GM21381 (cell line): Measurements from ENCODE around the gene PPIB.
"Not testable (repeated sequence)": the region's sequence is repeated elsewhere in the genome, so short reads cannot be mapped to it uniquely, and the experiment has no call there.

Experiments used
- ATAC-seq: cut with Tn5 transposase; IDR thresholded peaks from one replicate; pipeline ENCODE4 v1.9.1; 2021; ENCODE audit warnings: mild to moderate bottlenecking, moderate library complexity; ENCODE audit not compliant: unreplicated experiment

PPIB gene

DNA sequence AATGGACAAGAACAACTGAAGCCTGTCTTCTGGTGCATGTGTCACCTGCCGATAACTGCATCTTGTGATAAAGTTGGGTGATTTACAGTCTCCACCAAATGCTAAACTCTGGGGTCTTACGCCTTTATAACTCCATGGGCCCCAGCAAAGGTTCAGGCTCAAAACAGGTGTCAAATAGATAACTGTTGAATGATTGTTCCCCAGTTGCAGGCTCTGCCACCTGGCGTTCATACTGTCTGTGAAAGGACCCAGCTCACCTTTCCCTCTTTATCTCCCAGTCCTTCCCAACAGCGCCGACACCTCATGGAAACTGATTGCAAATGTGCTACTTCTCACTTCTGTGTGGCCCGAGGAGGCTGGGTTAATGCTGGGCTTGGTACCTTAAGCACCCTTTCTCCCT, 19.5 kb downstream of the PPIB start:
- ATAC-seq, result no peak

DNA sequence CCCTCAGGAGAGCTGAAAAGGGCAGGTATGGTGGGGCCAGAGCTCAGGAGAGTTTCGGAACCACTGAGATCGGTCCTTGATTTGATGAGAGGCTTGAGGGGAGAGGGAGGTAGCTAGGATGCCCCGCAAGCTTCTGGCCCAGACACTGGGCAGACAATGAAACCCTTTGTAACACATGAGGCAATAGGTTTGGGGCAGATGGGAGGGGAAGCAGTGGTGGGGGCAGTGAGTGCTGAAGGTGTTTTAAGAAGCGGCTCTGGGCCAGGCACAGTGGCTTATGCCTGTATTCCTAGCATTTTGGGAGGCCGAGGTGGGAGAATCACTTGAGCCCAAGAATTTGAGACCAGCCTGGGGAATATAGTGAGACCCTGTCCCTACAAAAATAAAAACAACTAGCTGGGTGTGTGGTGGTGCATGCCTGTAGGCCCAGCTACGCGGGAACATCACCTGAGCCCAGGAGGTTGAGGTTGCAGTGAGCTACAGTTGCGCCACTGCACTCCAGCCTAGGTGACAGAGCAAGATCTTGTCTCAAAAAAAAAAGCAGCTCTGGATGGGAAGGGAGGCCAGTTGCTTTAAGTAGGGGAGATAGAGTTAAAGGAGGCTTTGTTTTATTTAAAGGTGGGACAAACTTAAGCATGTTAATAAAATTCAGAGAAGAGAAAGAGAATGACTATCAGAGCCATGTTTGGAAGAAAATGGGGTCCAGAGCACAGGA, 20.9 kb downstream of the PPIB start:
- ATAC-seq, result no peak

DNA sequence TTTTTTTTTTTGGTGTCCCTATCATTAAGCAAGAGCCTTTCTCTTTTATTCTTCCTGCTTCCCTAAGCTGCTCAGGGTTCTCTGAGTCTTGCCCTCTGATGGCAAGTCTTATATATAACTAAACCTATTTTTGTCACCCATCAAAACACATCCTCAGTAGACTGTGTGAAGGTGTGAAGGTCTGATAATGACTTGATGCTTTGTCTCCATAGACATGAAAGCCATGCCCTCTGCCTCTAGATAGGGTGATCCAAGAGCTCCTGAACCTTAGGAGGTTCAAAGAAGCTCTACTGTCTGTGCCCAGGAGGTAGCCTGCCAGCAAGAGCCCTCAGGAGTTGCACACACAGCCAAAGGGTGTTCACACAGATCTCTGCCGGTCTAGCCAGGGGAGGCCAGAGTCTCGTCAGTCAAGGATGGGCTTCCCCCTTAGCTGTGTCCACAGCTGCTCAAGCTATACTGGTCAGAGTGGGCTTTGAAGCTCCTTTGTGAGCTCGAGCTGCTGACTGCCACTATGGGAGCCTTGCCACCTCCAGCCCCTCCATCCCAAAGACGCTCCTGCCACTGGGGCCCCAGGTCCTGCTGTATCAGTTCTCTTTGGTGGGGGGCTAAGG, 24.4 kb downstream of the PPIB start:
- ATAC-seq, result no peak

- ATAC-seq, result no peak
Observed at GRCh38 chr15:64137226-64137833, 25.5 kb downstream of the PPIB start.

DNA sequence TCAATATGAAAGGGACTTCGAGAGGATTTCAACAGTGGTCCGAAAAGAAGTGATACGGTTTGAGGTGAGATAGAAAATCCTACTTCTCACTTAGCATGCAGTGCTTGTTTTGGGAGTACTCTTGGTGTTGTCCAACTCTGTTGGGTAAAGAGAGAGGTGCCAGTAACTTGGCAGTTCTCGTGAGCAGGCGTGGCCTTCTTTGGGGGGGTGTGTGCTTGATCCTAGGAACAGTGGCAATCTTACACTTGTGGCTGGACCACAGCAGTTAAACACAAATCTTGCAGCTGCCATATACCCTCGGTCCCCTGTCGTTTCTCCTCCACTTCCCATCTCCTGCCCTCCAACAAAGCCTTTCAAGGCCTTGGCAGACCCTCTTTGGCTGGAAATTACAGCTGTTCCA, 26.5 kb downstream of the PPIB start:
- ATAC-seq, result no peak

DNA sequence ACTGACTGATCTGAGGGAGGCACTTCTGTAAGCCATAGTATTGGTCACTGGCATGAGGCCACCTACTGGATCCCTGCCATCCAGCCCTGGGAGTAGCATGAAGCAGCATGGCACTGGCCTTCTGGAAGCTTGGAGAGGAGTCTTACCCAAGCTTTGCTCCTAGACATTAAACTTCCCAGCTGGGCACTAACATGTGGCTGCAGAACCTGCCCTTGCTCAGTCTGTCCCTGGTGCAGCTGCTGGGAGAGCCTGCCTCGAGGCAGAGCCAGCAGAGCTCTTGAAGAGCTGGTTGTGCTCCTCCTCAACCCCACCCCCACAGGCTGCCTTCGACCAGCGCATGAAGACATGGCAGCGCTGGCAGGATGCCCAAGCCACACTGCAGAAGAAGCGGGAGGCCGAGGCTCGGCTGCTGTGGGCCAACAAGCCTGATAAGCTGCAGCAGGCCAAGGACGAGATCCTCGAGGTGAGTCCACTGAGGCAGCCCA, 28.4 kb downstream of the PPIB start:
- ATAC-seq, result no peak

DNA sequence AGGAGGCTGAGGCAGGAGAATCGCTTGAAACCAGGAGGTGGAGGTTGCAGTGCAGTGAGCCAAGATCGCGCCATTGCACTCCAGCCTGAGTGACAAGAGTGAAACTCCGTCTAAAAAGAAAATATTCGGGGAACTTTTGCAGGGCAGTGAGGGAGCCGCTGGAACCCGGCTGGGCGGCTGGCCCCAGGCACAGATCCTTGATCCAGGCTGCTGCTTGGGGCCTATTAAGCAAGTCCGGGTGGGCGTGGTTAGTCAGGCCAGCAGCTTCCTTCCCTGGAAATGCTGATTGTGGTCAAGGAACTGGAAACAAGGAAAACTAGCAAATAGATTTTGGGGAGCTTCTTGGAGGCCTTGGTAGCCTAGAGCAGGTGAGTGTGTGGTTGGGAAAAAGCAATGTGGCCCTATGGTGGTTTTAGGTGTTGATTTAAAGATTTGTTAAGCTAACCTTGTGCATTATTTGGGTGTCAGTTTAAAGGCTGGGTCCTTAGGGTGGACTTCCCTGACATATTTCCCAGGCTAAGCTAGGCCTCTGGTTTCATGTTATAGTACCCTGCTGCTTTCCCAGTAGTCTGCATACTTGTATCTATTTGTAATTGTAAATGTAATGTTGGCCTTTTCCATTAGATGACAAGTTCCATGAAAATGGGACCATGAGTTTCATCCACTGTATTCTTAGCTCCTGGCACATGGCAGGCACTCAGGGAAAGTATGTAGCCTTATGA, 29.0 kb downstream of the PPIB start:
- no peak for ATAC-seq

DNA sequence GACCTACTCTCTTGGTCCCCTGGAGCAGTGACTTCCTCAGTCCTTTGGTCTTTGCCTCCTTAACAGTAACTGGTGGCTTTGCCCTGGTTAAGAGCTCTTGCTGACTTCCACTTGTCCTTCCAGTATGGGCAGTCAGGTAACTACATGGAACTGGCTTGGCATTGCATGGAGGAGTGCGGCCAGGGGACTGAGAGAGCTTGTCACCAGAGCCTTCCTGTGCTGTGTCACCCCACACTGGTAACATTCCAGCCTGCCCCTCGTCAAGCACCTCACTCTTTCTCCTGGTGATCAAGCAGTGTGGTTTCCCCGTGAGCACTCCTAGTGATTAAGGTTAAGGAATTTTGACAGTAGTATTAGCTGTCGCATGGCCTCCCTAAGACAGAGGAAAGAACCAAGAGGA, 30.6 kb downstream of the PPIB start:
- ATAC-seq, result no peak

DNA sequence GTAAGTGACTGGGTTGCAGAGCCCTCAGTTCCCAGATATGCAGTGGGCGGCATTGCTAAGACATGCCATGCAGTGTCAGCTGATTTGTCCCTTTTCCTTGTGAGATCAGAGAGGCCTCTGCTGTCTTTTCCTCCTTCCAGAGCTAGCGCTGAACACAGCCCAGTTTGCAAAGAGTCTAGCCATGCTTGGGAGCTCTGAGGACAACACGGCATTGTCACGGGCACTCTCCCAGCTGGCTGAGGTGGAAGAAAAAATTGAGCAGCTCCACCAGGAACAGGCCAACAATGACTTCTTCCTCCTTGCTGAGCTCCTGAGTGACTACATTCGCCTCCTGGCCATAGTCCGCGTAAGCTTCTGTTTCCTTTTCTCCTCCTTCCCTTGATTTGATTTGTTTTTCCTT, 31.3 kb downstream of the PPIB start:
- no peak for ATAC-seq

GRCh38 chr15:64130159-64130558, 32.7 kb downstream of the PPIB start:
- ATAC-seq, result no peak

DNA sequence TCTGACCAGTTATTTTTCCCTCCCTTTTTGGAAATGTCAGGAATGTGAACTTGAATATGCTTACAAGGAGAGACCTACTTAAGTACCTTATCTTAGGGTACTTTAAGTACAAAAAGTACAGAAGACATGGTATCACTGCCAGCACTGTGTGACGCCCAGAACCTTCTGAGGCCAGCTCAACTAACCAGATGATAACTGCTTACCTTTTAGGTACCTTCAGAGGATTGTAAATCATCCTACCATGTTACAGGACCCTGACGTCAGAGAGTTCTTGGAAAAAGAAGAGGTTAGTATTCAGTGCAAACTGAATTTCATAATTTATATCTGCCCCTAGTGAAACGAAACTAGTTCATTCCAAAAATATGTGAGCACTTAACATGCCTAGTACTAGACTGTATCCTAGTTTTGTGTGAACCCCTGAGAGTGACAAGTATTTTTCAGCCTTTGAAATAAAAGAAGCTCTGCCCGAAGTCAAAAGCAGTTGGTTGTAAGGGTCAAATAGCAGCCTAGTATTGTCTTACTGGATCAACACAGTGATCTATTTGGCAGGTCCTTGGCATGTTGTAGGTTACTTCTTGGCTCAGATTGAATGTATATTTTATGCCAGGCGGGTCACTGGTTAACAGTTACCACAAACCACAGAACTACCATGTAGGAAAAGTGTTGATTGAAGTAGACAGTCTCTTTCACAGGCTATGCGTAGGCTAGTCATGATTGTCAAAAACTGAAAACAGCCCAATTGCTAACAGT, 35.1 kb downstream of the PPIB start:
- no peak for ATAC-seq

DNA sequence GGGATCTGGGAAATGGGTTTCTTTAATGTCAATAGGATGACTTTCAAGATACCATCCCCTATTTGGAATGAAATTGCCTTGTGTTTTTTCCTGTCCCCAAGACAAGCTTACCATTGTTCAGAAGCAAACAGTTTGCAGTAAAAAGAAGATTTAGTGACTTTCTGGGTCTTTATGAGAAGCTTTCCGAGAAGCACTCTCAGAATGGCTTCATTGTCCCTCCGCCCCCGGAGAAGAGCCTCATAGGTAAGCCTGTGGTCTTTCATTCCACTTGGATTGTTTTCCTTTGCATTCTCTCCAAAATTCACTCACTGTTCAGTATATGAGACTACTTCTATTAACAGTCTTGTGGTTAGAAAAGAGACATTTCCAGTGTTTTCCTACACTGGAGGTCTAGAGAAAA, 36.8 kb downstream of the PPIB start:
- no peak for ATAC-seq

- ATAC-seq, result no peak
Observed at GRCh38 chr15:64122936-64123351, 39.9 kb downstream of the PPIB start.

- no peak for ATAC-seq
Observed at GRCh38 chr15:64122444-64122843, 40.4 kb downstream of the PPIB start.

- ATAC-seq, result no peak
Observed at GRCh38 chr15:64121614-64122013, 41.2 kb downstream of the PPIB start.

- not testable (repeated sequence) for ATAC-seq
Observed at GRCh38 chr15:64120322-64120721, 42.5 kb downstream of the PPIB start.

DNA sequence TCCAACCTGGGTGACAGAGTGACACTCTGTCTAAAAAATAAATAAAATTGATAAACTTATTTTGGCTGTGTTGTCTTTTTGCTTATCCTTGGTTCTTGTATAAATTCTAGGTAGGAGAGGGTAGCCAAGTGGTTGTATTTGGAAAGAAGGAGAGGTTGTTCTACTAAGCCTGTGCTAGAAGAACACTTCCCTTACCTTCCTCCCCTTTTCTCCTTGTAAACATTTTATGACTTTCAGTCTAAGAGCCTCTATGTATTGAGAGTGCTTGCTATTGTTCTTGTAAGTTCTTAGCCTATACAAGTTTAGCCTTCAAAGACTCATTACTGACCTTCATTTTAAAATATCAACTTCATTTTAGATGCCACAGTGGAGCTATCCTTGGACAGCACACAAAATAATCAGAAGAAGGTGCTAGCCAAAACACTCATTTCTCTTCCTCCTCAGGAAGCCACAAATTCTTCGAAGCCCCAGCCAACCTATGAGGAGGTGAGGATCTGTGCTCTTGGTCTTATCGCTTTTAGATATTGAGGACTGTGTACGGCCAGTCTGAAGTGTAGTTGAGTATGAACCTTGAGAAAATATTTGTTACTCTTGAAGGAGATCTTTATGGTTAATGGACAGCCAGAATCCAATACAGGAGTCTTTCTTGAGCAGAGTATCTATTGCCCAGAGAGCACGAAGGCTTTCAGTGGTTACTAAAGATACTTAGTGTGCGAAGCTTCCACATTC, 44.9 kb downstream of the PPIB start:
- ATAC-seq, result no peak

GRCh38 chr15:64112904-64113303, 49.9 kb downstream of the PPIB start:
- no peak for ATAC-seq

DNA sequence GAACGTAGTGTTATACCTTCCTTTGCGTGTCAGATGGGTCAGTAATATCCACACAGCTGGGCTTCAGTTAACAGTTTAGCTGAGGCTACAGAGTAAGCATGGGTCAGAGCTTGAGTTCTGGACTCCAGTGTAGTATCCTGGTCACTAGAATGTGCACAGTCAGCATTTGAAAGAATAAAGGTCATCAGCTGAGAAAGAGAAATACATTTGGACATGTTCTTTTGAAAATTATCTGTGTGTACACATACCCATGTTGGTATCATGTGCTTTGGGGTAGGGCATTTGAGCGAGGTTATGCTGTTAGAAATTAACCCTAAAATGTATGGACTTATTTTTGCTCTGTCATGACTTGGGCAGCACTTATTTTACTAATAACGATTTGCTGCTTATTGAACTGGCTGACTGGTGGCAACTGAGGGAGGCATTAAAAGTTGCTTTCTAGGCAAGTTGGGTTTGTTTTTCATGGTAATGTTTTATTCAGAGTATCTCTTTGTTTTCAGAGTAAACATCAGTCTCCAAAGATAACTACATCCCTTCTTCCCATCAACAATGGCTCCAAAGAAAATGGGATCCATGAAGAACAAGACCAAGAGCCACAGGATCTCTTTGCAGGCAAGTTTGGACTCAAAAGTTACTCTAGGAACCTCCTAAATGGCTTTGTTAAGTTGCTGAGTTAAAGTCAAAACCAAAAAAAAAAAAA, 50.6 kb downstream of the PPIB start:
- no peak for ATAC-seq

- no peak for ATAC-seq
Observed at GRCh38 chr15:64111679-64112050, 51.2 kb downstream of the PPIB start.
